ENCODE results near the gene MAP7D1.
"Not testable (repeated sequence)": the region's sequence is repeated elsewhere in the genome, so short reads cannot be mapped to it uniquely, and the experiment has no call there.

MAP7D1 gene

DNA sequence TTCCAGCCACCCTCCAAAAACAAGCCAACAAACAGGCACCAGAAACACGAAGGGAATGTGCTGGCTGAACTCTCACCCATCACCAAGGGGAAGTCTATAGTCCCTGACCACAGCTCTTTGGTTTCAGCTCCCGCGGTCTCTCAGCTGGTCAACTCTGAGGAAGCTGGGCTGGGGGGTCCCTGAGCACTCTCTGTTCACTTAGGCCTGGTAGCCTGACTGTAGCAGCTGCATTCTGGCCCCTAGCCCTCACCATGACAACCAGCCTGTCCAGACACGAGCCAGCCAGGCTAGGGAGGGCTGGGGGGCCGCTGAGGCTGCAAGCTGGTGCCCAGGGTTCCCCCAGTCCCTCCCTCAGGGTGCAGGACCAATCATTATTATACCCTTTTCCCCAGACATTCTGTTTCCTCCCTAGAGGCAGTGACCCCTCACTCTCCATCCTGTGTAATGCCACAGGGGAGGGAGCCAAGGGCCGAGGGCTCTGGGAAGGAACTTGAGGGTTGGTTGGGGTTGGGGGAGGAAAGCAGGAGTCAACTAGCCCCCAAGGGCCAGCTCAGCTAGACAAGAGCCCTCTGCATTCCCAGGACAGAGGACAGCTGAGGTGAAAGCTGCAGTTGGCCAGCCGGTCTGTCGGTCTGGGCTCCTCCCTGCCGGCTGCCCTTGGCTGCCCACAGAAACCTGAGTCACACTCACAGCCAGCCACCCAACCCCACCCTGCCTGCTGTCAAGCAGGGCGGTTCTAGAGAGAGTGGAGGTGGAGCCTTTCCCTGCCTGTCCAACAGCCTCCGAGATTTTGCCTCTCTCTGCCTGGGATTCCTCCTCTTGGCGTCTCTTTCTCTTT lies 5.4 kb upstream of the MAP7D1 start:
- Histone ChIP-seq H3K4me3 (no peak overlapping the region), H3K27me3 (ENCODE audit: low read depth) (no peaks in the 10 kb centered on the region), H3K36me3 (replicated peaks) (0 out of 2 replicates have a peak, but pooled peaks cover 2% of the 10 kb centered on the region), H3K9me3 (no peaks in the 10 kb centered on the region), H3K4me1 (peaks cover 21% of the 10 kb centered on the region)
- peak; percentile 93 to 96 for DNase-seq (ENCODE audit: low spot score in 2 of 2)
- in situ Hi-C loops (cut with MboI; ENCODE audit: low sequenced_read_pairs), result loop anchor here (5.0 kb wide), 1 partner anchor 137 kb away; no protein-coding TSS in a partner anchor

DNA sequence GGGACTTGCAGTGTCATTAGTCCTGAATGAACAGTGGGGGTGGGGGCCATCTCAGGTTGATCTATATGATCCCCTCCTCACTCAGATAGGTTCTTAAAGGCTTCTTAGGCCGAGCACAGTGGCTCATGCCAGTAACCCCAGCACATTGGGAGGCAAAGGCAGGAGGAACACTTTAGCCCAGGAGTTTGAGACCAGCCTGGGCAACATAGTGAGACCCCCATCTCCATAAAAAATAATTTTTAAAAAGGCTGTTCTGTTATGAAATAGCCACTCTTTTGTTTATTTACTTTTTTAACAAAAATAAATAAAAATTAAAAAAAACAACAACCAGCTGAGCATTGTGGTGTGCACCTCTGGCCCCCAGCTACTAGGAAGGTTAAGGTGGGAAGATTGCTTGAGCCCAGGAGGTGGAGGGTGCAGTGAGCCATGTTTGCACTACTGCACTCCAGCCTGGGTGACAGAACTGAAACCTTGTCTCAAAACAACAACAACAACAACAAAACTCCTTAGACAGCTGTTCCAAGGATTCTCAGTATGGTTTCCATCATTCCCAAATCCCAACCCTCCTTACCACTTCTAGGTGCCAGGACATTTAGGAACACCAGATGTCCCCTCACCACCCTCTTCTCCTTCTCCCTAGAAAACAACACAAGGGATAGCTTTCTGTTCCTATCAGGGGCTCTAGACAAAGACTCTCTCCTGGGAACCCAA lies 4.7 kb upstream of the MAP7D1 start:
- Histone ChIP-seq H3K4me1 (peaks cover 21% of the 10 kb centered on the region), H3K4me3 (no peak overlapping the region), H3K27me3 (ENCODE audit: low read depth) (no peaks in the 10 kb centered on the region), H3K36me3 (replicated peaks) (0 out of 2 replicates have a peak, but pooled peaks cover 5% of the 10 kb centered on the region), H3K9me3 (no peaks in the 10 kb centered on the region)
- no peak for DNase-seq (ENCODE audit: low spot score in 2 of 2)
- in situ Hi-C loops (cut with MboI; ENCODE audit: low sequenced_read_pairs), result loop anchor here (5.0 kb wide), 1 partner anchor 136 kb away; no protein-coding TSS in a partner anchor

DNA sequence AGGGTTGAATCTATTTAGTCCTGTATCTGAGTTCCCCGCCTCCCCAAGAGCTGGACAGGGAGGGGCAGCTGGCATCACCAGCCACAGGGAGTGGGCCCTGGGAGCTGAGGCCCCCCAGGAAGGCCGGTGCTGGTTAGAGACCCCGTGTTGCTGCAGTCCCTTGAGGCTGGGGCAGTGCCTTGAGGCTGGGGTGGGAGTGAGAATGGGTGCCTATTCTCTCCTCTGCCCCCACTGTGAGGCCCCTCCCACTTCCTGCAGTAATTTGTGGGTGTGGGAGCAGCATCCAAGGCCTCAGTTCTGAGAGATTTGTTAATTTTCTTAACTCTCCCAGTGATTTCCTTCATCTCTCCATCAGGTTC lies 4.1 kb upstream of the MAP7D1 start:
- DNase-seq (ENCODE audit: low spot score in 2 of 2), result no peak
- Histone ChIP-seq H3K4me3 (no peak overlapping the region), H3K4me1 (peaks cover 21% of the 10 kb centered on the region), H3K27me3 (ENCODE audit: low read depth) (no peaks in the 10 kb centered on the region), H3K36me3 (replicated peaks) (0 out of 2 replicates have a peak, but pooled peaks cover 3% of the 10 kb centered on the region), H3K9me3 (no peaks in the 10 kb centered on the region)
- in situ Hi-C loops (cut with MboI; ENCODE audit: low sequenced_read_pairs), result loop anchor here (5.0 kb wide), 1 partner anchor 135 kb away; no protein-coding TSS in a partner anchor

DNA sequence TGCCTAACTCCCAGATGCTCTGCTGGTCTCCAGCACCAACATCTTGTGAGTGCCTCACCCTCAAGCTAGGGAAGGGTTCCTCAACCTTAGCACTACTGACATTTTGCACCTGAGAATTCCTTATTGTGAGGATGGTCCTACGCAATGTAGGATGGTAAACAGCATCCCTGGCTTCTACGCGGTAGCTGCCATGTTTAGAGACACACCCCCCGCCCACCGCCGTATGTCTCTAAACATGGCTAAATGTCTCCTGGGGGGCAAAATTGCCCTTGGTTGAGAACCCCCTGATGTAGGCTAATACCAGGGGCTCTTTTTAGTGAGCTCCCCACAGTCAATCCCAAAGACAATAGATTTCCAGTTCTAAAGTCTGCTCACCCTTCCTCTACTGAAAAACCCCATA lies 2.5 kb upstream of the MAP7D1 start:
- no peaks in the 10 kb centered on the region for H3K27me3 ChIP-seq (ENCODE audit: low read depth)
- DNase-seq (ENCODE audit: low spot score in 2 of 2), result no peak
- in situ Hi-C loops (cut with MboI; ENCODE audit: low sequenced_read_pairs), result loop anchor here (5.0 kb wide), 1 partner anchor 134 kb away; no protein-coding TSS in a partner anchor
- H3K36me3 ChIP-seq (replicated peaks), result 0 out of 2 replicates have a peak, but pooled peaks cover 3% of the 10 kb centered on the region
- H3K9me3 ChIP-seq, result no peaks in the 10 kb centered on the region
- H3K4me3 ChIP-seq, result no peak overlapping the region
- H3K4me1 ChIP-seq, result peaks cover 30% of the 10 kb centered on the region

DNA sequence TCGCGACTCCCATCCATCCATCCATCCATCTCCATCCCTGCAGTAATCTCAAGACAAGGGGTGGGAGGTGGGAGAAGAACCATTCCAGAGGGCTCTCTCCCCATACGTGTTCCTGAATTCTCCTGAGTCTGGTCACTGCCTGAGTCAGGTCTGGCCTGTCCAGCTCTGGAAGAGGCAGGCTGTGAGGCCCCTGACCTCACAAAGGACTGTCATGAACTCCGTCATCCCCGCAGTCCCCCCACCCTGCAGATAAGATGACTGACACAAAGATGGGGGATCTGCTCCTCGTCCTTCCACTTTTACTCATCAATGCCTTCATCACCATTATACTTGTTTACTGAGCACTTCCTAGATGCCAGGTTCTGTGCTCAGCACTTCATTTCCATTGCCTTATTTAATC lies 1.6 kb upstream of the MAP7D1 start:
- peaks cover 3% of the 10 kb centered on the region; the same call in 1 of the 2 replicates for H3K36me3 ChIP-seq (replicated peaks)
- peaks cover 30% of the 10 kb centered on the region for H3K4me1 ChIP-seq
- in situ Hi-C loops (cut with MboI; ENCODE audit: low sequenced_read_pairs), result loop anchor here (5.0 kb wide), 1 partner anchor 133 kb away; no protein-coding TSS in a partner anchor
- no peak overlapping the region for H3K4me3 ChIP-seq
- no peak for DNase-seq (ENCODE audit: low spot score in 2 of 2)
- H3K27me3 ChIP-seq (ENCODE audit: low read depth), result no peaks in the 10 kb centered on the region
- H3K9me3 ChIP-seq, result no peaks in the 10 kb centered on the region

DNA sequence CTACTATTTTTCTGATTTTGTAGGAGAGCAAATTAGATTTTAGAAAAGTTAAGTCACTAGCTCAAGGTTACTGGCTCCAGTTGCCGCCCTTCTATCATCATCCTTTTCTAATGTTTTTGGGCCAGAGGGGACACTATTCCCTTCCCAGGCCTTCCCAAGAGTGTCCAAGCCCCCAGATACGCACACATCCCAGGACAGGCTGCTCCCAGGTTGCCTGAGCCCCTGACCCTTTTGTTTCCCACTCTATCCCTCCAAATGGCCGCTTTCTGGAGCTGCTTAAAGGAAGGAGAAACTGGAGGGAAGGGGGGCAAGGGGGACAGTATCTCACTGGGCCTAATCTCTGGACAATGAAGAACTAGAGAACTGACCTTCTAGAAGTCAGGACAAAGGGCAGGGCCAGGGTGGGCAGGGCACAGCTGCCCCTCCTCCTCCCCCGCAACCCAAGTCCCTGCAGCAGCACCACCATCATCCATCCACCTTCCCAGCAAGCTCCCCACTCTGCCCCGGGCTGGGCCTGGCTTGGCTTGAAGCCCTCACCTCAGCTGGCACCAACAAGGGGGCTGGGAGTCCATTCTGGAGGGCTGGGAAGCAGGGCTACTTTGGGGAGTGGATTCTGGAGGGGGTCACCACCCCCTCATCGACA lies 1.1 kb upstream of the MAP7D1 start:
- Histone ChIP-seq H3K4me3 (peak overlapping the region; percentile 92), H3K9me3 (no peaks in the 10 kb centered on the region), H3K36me3 (replicated peaks) (peaks cover 5% of the 10 kb centered on the region), H3K4me1 (peaks cover 33% of the 10 kb centered on the region), H3K27me3 (ENCODE audit: low read depth) (no peaks in the 10 kb centered on the region)
- DNase-seq (ENCODE audit: low spot score in 2 of 2), result peak in 1 of 2 experiments; percentile 47
- in situ Hi-C loops (cut with MboI; ENCODE audit: low sequenced_read_pairs), result loop anchor here (5.0 kb wide), 1 partner anchor 132 kb away; no protein-coding TSS in a partner anchor

DNA sequence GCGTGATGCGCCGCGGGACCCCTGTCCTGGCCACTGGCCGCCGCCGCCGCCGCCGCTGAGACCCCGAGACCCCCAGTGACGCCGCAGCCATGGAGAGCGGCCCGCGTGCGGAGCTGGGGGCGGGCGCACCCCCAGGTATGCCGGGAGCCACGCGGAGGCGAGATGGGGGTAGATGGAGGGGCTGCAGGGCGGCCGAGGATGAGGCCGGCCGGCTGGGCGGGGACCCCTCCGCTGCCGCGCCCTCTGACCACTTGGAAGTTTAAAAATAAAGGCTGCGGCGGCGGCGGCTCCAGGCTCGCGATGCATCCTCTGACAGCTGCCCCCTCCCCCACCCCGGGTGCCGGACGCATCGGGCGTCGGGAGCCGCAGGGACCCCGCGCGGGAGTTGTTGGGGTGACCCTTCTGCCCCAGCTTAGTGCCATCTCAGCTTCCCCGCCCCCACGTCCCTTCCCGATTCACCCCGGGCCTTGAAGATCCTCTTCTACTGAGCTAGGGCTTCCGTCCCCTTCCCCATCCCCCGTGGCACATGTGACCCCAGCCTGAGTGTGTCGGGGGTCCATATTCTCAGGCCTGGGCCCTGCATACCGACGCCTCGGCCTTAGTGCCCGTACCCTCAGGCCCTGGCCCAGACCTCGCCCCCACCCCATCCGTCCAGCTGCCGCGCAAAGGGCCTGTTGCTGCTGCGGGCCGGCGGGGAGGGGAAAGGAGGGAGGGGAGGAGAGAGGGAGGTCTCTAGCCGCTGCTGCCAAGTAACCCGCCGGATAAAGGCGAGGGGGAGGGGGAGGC lies 562 bp downstream of the MAP7D1 start:
- Histone ChIP-seq H3K9me3 (no peaks in the 10 kb centered on the region), H3K4me3 (peak overlapping the region; percentile 92), H3K27me3 (ENCODE audit: low read depth) (no peaks in the 10 kb centered on the region), H3K36me3 (replicated peaks) (peaks cover 9% of the 10 kb centered on the region), H3K4me1 (peaks cover 27% of the 10 kb centered on the region)
- in situ Hi-C loops (cut with MboI; ENCODE audit: low sequenced_read_pairs), result no loop called here
- DNase-seq (ENCODE audit: low spot score in 2 of 2), result peak; percentile 74 to 92

DNA sequence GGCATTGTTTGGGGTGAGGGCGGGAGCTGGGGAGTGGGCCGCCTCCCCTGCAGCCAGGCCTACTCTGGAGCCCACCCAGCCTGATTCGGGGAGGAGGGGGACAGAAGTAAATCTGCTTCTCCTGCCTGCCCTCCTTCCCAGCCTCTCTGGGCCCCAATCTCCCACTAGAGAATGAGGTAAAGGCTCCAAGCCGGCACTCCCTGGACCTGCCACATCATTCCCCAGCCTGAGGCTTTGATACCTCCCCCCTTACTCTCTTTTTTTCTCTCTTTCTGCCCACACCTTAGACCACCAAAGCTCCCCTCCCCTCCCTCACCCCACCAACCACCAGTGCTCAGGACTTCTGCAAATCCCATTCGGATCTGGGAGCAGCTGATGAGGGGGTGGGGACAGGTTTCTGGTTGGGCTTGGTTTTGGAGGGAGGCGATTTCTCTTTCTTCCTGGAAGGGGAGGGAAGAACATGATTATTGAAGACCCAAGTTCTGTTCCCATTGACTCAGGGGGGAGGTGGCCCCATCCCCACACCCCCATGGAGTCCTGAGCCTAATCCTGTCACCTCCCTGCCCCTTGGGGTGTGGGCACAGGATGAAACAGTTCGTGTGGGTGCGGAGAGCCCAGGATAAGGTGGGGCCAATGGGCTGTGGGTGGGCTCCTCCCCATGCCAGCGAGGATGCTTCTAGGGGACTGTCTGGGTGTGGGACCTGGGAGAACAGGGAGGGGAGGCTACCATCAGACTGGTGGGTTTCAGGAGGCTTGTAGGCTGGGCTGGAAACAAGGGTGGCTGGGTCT lies 1.3 kb downstream of the MAP7D1 start:
- DNase-seq (ENCODE audit: low spot score in 2 of 2), result peak; percentile 43 to 64
- Histone ChIP-seq H3K27me3 (ENCODE audit: low read depth) (no peaks in the 10 kb centered on the region), H3K4me1 (peaks cover 28% of the 10 kb centered on the region), H3K36me3 (replicated peaks) (peaks cover 10% of the 10 kb centered on the region), H3K9me3 (no peaks in the 10 kb centered on the region), H3K4me3 (peak overlapping the region; percentile 92)
- in situ Hi-C loops (cut with MboI; ENCODE audit: low sequenced_read_pairs), result no loop called here

DNA sequence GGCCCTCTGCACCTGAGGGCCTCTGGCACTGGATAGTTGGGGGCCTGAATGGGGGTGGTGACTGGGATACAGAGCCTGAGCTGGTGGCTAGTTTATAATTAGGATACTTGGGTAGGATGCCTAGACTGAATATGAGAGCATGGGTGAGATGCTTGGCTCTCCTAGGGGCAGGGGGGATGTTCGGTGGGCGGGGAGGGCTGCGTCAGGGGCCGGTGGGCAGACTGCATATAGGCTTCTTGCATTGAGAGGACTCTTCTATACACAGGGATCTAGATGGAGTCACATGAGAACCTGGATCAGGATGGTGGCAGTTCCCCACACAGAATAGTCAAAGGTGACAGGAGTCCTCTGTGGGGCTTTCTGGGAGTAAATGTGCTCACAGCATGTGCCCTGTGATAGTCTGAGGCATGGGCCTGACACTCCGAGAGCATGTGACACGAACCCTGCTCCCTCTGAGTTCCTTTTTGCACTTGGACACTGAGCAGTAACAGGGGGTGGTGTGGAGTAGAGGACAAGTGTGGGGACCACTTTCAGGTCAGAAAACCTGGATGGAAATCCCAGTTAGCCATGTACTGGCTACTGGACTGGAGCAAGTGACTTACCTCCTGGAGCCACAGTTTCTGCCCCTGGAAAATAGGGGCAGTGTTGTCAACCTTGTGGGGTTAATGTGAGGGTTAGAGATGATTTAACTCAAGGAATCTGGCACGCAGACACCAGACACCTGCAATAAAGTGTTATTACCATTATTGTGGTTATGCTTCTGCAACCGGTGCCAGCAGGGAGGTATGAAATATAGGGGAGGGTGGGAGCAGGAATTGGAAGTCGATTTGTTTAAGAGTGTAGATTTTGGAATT lies 2.2 kb downstream of the MAP7D1 start:
- in situ Hi-C loops (cut with MboI; ENCODE audit: low sequenced_read_pairs), result no loop called here
- no peaks in the 10 kb centered on the region for H3K9me3 ChIP-seq
- no peaks in the 10 kb centered on the region for H3K27me3 ChIP-seq (ENCODE audit: low read depth)
- peak overlapping the region; percentile 92 for H3K4me3 ChIP-seq
- H3K36me3 ChIP-seq (replicated peaks), result peaks cover 10% of the 10 kb centered on the region
- no peak for DNase-seq (ENCODE audit: low spot score in 2 of 2)
- peaks cover 28% of the 10 kb centered on the region for H3K4me1 ChIP-seq

DNA sequence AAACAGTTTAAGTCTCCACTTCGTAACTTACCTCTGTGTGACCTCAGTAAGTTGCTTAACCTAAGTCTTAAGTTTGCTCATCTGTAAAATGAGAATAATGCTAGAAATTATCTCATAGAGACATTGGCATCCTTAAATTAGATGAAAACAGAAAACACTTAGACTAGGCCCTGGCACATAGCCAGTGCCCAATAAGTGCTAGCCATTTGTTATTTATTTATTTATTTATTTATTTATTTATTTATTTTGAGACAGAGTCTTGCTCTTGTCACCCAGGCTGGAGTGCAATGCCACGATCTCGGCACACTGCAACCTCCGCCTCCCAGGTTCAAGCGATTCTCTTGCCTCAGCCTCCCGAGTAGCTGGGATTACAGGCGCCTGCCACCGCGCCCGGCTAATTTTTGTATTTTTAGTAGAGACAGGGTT lies 2.9 kb downstream of the MAP7D1 start:
- H3K4me3 ChIP-seq; in situ Hi-C loops (cut with MboI; ENCODE audit: low sequenced_read_pairs); H3K27me3 ChIP-seq (ENCODE audit: low read depth); DNase-seq (ENCODE audit: low spot score in 2 of 2); H3K36me3 ChIP-seq (replicated peaks); H3K9me3 ChIP-seq: not testable (repeated sequence)
- H3K4me1 ChIP-seq, result peaks cover 28% of the 10 kb centered on the region

DNA sequence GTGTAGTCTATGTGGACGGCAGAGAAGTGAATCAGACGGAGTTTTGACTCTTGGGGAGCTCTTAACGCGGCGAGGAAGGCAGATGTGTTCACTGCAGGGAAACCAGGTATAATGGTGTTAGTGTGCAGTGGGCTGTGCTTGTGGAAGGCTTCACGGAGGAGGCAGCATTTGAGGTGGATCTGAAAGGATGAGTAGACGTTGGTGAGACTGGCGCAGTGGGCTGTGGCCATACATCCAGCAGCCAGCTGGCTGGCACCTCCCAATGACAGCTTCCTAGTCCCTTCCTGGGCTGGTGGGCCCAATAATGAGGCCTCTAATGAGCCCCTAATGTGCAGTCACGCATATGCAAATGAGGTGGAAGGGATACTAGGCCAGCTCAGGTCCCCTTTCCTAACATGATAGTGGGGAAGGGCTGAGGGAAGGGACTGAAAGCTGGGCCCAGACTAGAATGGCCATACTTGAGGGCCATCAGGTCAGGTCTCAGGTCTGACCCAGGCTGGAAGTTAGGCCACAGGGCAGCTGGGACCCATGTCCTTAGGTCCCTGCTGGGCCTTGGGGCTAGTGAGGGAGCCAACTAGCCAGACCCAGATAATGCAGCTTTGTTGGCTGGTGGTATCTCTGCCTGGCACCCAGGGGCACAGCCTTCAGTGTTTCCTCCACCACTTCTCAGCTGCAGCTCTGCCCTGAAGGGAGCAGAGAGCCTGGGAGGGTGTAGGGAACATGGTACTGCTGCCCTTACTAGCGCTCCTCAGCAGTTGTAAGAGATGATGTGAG lies 3.8 kb downstream of the MAP7D1 start:
- Histone ChIP-seq H3K36me3 (replicated peaks) (peaks cover 13% of the 10 kb centered on the region), H3K4me1 (peaks cover 28% of the 10 kb centered on the region), H3K27me3 (ENCODE audit: low read depth) (no peaks in the 10 kb centered on the region), H3K4me3 (no peak overlapping the region), H3K9me3 (no peaks in the 10 kb centered on the region)
- in situ Hi-C loops (cut with MboI; ENCODE audit: low sequenced_read_pairs), result no loop called here
- DNase-seq (ENCODE audit: low spot score in 2 of 2), result no peak
